ENCODE measurements around the gene ZFAND3.

DNA sequence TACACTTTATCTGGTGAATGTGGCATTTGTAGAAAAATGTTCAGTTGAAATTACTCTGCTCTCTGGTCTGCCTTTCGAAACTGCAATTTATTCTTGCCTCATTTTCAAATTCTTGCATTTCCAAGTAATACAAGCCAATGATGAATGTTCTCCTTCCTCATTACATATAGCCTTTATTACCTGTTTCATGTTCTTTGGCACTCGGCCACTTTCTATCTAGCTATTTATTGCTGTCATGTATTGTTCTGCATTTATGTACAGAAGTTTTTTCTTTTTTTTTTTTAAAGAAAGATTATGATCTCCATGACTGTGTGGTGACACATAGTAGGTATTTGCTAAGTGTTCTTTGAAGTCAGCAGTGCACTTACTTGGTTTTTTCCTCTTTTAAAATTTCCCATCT is 261.4 kb downstream of the ZFAND3 start:
- TF ChIP-seq, protein P1, sequence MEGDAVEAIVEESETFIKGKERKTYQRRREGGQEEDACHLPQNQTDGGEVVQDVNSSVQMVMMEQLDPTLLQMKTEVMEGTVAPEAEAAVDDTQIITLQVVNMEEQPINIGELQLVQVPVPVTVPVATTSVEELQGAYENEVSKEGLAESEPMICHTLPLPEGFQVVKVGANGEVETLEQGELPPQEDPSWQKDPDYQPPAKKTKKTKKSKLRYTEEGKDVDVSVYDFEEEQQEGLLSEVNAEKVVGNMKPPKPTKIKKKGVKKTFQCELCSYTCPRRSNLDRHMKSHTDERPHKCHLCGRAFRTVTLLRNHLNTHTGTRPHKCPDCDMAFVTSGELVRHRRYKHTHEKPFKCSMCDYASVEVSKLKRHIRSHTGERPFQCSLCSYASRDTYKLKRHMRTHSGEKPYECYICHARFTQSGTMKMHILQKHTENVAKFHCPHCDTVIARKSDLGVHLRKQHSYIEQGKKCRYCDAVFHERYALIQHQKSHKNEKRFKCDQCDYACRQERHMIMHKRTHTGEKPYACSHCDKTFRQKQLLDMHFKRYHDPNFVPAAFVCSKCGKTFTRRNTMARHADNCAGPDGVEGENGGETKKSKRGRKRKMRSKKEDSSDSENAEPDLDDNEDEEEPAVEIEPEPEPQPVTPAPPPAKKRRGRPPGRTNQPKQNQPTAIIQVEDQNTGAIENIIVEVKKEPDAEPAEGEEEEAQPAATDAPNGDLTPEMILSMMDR (IDR thresholded peaks at IDR 0.05) = no peak
- TF ChIP-seq POLR2A (IDR thresholded peaks at IDR 0.05) = no peak

Data from adrenal gland (tissue), 5 donors.